ENCODE results near the gene LHB. TPM values are rescaled to one million over a fixed set of nuclear protein-coding genes. Genes with fewer than 3 reads are reported as not detected.
A peak's percentile ranks its signal among the peaks of the same experiment; 100 is the strongest.
"Not testable (repeated sequence)": the region's sequence is repeated elsewhere in the genome, so short reads cannot be mapped to it uniquely, and the experiment has no call there.

LHB gene
- total and polyA plus RNA-seq, 2 of the 4 experiments (the other 2 are of a cell fraction): not detected

DNA sequence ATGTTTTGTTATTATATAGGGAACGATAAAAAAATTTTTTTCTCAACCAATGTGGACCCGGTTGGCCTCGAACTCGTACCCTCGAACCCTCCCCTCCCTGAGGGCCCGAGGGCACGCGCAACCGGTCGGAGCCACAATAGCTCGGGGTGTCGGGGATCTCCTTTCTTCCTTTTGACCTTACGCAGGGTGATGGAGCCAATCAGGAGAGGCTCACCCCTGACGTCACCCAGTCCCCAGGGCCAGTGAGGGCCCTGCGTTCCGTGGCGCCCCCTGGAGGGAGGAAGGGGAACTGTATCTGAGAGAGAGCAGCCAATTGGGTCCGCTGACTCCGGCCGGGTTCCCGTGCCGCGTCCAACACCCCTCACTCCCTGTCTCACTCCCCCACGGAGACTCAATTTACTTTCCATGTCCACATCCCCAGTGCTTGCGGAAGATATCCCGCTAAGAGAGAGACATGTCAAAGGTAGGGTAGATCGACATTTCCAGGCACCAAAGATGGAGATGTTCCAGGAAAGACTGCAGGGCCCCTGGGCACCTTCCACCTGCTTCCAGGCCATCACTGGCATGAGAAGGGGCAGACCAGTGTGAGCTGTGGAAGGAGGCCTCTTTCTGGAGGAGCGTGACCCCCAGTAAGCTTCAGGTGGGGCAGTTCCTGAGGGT lies 14.9 kb upstream of the LHB start, which contains the start of gene CGB2:
Gene CGB2, plus strand, starts transcription at position 249 of the 660 bp plus-strand sequence. Its CDS starts 206 bp downstream, at position 455.
- no CpG with 5 or more reads among the region's 28 CpGs for WGBS, 2 experiments (ENCODE audit: extremely low coverage in 2 of 2, insufficient read length in 1 of 2)
- dilution Hi-C loops (cut with HindIII; ENCODE audit: low sequenced_read_pairs, unreplicated experiment): not testable (repeated sequence)

GRCh38 chr19:49030323-49030722 lies 13.4 kb upstream of the LHB start:
- H3K27ac ChIP-seq (ENCODE audit: insufficient read depth, low read length); H2AFZ ChIP-seq (replicated peaks; ENCODE audit: low read length, poor library complexity); H3K79me1 ChIP-seq (ENCODE audit: low read depth in 1 of 2, low read length in 2 of 2); ATAC-seq (ENCODE audit: low read depth); H3K56ac ChIP-seq (ENCODE audit: extremely low read depth, insufficient read depth, low read length); H3K9me1 ChIP-seq (ENCODE audit: insufficient read depth, low read length); BruUV-seq (replicated peaks); H3K4me1 ChIP-seq (ENCODE audit: control insufficient read depth, insufficient read depth, low read length); H3K18ac ChIP-seq (ENCODE audit: low read depth, low read length); POLR2A ChIA-PET (ENCODE audit: unreplicated experiment); H4K91ac ChIP-seq (ENCODE audit: insufficient read depth, low read depth, low read length); H4K20me1 ChIP-seq (ENCODE audit: insufficient read depth, low read length); DNase-seq; H3K14ac ChIP-seq (replicated peaks; ENCODE audit: low read depth, low read length); dilution Hi-C loops (cut with HindIII; ENCODE audit: low sequenced_read_pairs, unreplicated experiment); H4K8ac ChIP-seq (ENCODE audit: low read depth in 2 of 2, low read length in 2 of 2); in situ Hi-C loops (cut with MboI; ENCODE audit: low sequenced_read_pairs); H2BK20ac ChIP-seq (ENCODE audit: low read depth, low read length); H3K9ac ChIP-seq (ENCODE audit: low read depth, low read length); H3K36me3 ChIP-seq (ENCODE audit: control insufficient read depth, insufficient read depth, low read length); H2BK5ac ChIP-seq (ENCODE audit: low read depth, low read length, poor library complexity, severe bottlenecking); H3K4me3 ChIP-seq (ENCODE audit: insufficient read depth, low read depth, low read length); H3K4me2 ChIP-seq (ENCODE audit: low read depth, low read length); H3K23ac ChIP-seq (ENCODE audit: low read depth, low read length); H2BK15ac ChIP-seq (ENCODE audit: low read depth, low read length); H2BK120ac ChIP-seq (ENCODE audit: low read depth, low read length); H2AK5ac ChIP-seq (ENCODE audit: low read depth, low read length); H4K5ac ChIP-seq (ENCODE audit: low read depth, low read length); intact Hi-C loops (cut with micrococcal nuclease); H3K9me3 ChIP-seq (ENCODE audit: control insufficient read depth, insufficient read depth, low read length); H3K27me3 ChIP-seq (ENCODE audit: control insufficient read depth, insufficient read depth, low read length); H3K4ac ChIP-seq (ENCODE audit: low read depth, low read length); CTCF ChIA-PET; H2AK9ac ChIP-seq (replicated peaks; ENCODE audit: low read depth, low read length, poor library complexity): not testable (repeated sequence)
- WGBS, 2 experiments (ENCODE audit: extremely low coverage in 2 of 2, insufficient read length in 1 of 2): no CpG with 5 or more reads among the region's 8 CpGs

More for the DNA sequence above, 14.9 kb upstream of the LHB start, which contains the start of gene CGB2:
- H2BK20ac ChIP-seq (ENCODE audit: low read depth, low read length); H3K4ac ChIP-seq (ENCODE audit: low read depth, low read length); H4K5ac ChIP-seq (ENCODE audit: low read depth, low read length); H3K9me1 ChIP-seq (ENCODE audit: insufficient read depth, low read length); H2BK15ac ChIP-seq (ENCODE audit: low read depth, low read length); H4K20me1 ChIP-seq (ENCODE audit: insufficient read depth, low read length); H3K4me3 ChIP-seq (ENCODE audit: insufficient read depth, low read depth, low read length); H3K4me2 ChIP-seq (ENCODE audit: low read depth, low read length); H3K56ac ChIP-seq (ENCODE audit: extremely low read depth, insufficient read depth, low read length); POLR2A ChIA-PET (ENCODE audit: unreplicated experiment); ATAC-seq (ENCODE audit: low read depth); BruUV-seq (replicated peaks); H2BK120ac ChIP-seq (ENCODE audit: low read depth, low read length); H2AK9ac ChIP-seq (replicated peaks; ENCODE audit: low read depth, low read length, poor library complexity); H2AK5ac ChIP-seq (ENCODE audit: low read depth, low read length); H4K91ac ChIP-seq (ENCODE audit: insufficient read depth, low read depth, low read length); H2AFZ ChIP-seq (replicated peaks; ENCODE audit: low read length, poor library complexity); H4K8ac ChIP-seq (ENCODE audit: low read depth in 2 of 2, low read length in 2 of 2); H3K9ac ChIP-seq (ENCODE audit: low read depth, low read length); CTCF ChIA-PET; H3K9me3 ChIP-seq (ENCODE audit: control insufficient read depth, insufficient read depth, low read length); H3K36me3 ChIP-seq (ENCODE audit: control insufficient read depth, insufficient read depth, low read length); H3K4me1 ChIP-seq (ENCODE audit: control insufficient read depth, insufficient read depth, low read length); DNase-seq; H3K27ac ChIP-seq (ENCODE audit: insufficient read depth, low read length); in situ Hi-C loops (cut with MboI; ENCODE audit: low sequenced_read_pairs); H3K27me3 ChIP-seq (ENCODE audit: control insufficient read depth, insufficient read depth, low read length); intact Hi-C loops (cut with micrococcal nuclease); H3K23ac ChIP-seq (ENCODE audit: low read depth, low read length); H3K18ac ChIP-seq (ENCODE audit: low read depth, low read length); H3K14ac ChIP-seq (replicated peaks; ENCODE audit: low read depth, low read length); H2BK5ac ChIP-seq (ENCODE audit: low read depth, low read length, poor library complexity, severe bottlenecking); H3K79me1 ChIP-seq (ENCODE audit: low read depth in 1 of 2, low read length in 2 of 2): not testable (repeated sequence)
- TF ChIP-seq, protein P1, sequence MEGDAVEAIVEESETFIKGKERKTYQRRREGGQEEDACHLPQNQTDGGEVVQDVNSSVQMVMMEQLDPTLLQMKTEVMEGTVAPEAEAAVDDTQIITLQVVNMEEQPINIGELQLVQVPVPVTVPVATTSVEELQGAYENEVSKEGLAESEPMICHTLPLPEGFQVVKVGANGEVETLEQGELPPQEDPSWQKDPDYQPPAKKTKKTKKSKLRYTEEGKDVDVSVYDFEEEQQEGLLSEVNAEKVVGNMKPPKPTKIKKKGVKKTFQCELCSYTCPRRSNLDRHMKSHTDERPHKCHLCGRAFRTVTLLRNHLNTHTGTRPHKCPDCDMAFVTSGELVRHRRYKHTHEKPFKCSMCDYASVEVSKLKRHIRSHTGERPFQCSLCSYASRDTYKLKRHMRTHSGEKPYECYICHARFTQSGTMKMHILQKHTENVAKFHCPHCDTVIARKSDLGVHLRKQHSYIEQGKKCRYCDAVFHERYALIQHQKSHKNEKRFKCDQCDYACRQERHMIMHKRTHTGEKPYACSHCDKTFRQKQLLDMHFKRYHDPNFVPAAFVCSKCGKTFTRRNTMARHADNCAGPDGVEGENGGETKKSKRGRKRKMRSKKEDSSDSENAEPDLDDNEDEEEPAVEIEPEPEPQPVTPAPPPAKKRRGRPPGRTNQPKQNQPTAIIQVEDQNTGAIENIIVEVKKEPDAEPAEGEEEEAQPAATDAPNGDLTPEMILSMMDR (conservative IDR thresholded peaks at IDR 0.05; ENCODE audit: low read depth, low read length): peak; percentile 15; the same call in 1 of the 2 replicates

All from IMR-90 (cell line).